H9 (cell line): ENCODE results near the gene ETV4. TPM values are rescaled to one million over a fixed set of nuclear protein-coding genes. Genes with fewer than 3 reads are reported as not detected.

Source experiments
- DNase-seq: peaks from one replicate; pipeline ENCODE4 v3.0.0-alpha.2; 2017
- H2AFZ ChIP-seq: one replicate; pipeline ENCODE4 v1.6.1; 2013; ENCODE audit warnings: mild to moderate bottlenecking, low read length, control low read depth, moderate library complexity
- H2AK5ac ChIP-seq: 2 replicates; pipeline ENCODE4 v1.6.1; 2013; ENCODE audit warnings: low read length, control low read depth, mixed read lengths; ENCODE audit not compliant: insufficient read length
- H2BK120ac ChIP-seq: one replicate; pipeline ENCODE4 v1.6.1; 2013; ENCODE audit warnings: low read depth, mild to moderate bottlenecking, low read length, control low read depth, inconsistent platforms; ENCODE audit not compliant: poor library complexity, severe bottlenecking
- H2BK12ac ChIP-seq: 2 replicates; pipeline ENCODE4 v1.6.1; 2013; ENCODE audit warnings: low read length, control low read depth, mixed read lengths, low read depth; ENCODE audit not compliant: insufficient read length
- H2BK15ac ChIP-seq: 2 replicates; pipeline ENCODE4 v1.6.1; 2013; ENCODE audit warnings: low read depth, low read length, control low read depth
- H2BK20ac ChIP-seq: one replicate; pipeline ENCODE4 v1.6.1; 2013; ENCODE audit warnings: low read depth, mild to moderate bottlenecking, low read length, control low read depth, inconsistent platforms; ENCODE audit not compliant: poor library complexity, severe bottlenecking
- H2BK5ac ChIP-seq: 2 replicates; pipeline ENCODE4 v1.6.1; 2013; ENCODE audit warnings: low read length, control low read depth, mixed read lengths; ENCODE audit not compliant: insufficient read length
- H3K14ac ChIP-seq: 2 replicates; pipeline ENCODE4 v1.6.1; 2013; ENCODE audit warnings: low read length, control low read depth; ENCODE audit not compliant: insufficient read depth
- H3K18ac ChIP-seq: 2 replicates; pipeline ENCODE4 v1.6.1; 2013; ENCODE audit warnings: low read depth, mild to moderate bottlenecking, mixed read lengths, low read length, control low read depth; ENCODE audit not compliant: insufficient read length
- H3K23ac ChIP-seq: 2 replicates; pipeline ENCODE4 v1.6.1; 2013; ENCODE audit warnings: low read length, control low read depth, mixed read lengths, low read depth; ENCODE audit not compliant: insufficient read length
- H3K23me2 ChIP-seq: 2 replicates; pipeline ENCODE4 v1.6.1; 2013; ENCODE audit warnings: low read depth, mild to moderate bottlenecking, mixed read lengths, low read length, control low read depth; ENCODE audit not compliant: insufficient read length, poor library complexity, severe bottlenecking
- H3K27ac ChIP-seq: 2 replicates; pipeline ENCODE4 v1.5.1; 2013; ENCODE audit warnings: low read length, control low read depth, mixed read lengths, low read depth; ENCODE audit not compliant: insufficient read length
- H3K27me3 ChIP-seq: 2 replicates; pipeline ENCODE4 v1.6.1; 2013; ENCODE audit warnings: low read length, control low read depth, inconsistent platforms; ENCODE audit not compliant: insufficient read depth
- H3K4ac ChIP-seq: 2 replicates; pipeline ENCODE4 v1.6.1; 2013; ENCODE audit warnings: low read depth, mild to moderate bottlenecking, control low read depth, inconsistent platforms, low read length, moderate library complexity
- H3K4me1 ChIP-seq: 2 replicates; pipeline ENCODE4 v1.6.1; 2013; ENCODE audit warnings: low read length, control low read depth, inconsistent platforms; ENCODE audit not compliant: insufficient read depth
- H3K4me2 ChIP-seq: 2 replicates; pipeline ENCODE4 v1.6.1; 2013; ENCODE audit warnings: low read length, control low read depth, mixed read lengths; ENCODE audit not compliant: insufficient read length, insufficient read depth
- H3K56ac ChIP-seq: 2 replicates; pipeline ENCODE4 v1.6.1; 2013; ENCODE audit warnings: low read depth, mild to moderate bottlenecking, mixed read lengths, low read length, control low read depth; ENCODE audit not compliant: insufficient read length
- H3K79me1 ChIP-seq: 2 replicates; pipeline ENCODE4 v1.6.1; 2013; ENCODE audit warnings: low read depth, mild to moderate bottlenecking, moderate library complexity, low read length, control low read depth, inconsistent platforms; ENCODE audit not compliant: insufficient read depth, poor library complexity, severe bottlenecking
- H3K79me2 ChIP-seq: 2 replicates; pipeline ENCODE4 v1.6.1; 2013; ENCODE audit warnings: low read length, control low read depth, inconsistent platforms; ENCODE audit not compliant: insufficient read depth
- H3K9ac ChIP-seq: 2 replicates; pipeline ENCODE4 v1.6.1; 2013; ENCODE audit warnings: low read length, control low read depth, mixed read lengths; ENCODE audit not compliant: insufficient read length; ENCODE audit errors: extremely low read depth
- H3K9me3 ChIP-seq: one replicate; pipeline ENCODE4 v1.6.1; 2013; ENCODE audit warnings: low read depth, low read length, inconsistent platforms; ENCODE audit not compliant: control insufficient read depth
- H3T11ph ChIP-seq: one replicate; pipeline ENCODE4 v1.6.1; 2013; ENCODE audit warnings: mild to moderate bottlenecking, low read length, control low read depth, inconsistent platforms
- H4K20me1 ChIP-seq: one replicate; pipeline ENCODE4 v1.6.1; 2013; ENCODE audit not compliant: control insufficient read depth, insufficient read length, insufficient read depth
- H4K5ac ChIP-seq: 2 replicates; pipeline ENCODE4 v1.6.1; 2013; ENCODE audit warnings: low read depth, mild to moderate bottlenecking, mixed read lengths, low read length, control low read depth; ENCODE audit not compliant: insufficient read length
- H4K8ac ChIP-seq: replicated peaks from 2 replicates; pipeline ENCODE4 v1.6.1; 2013; ENCODE audit warnings: low read length, control low read depth, mixed read lengths, low read depth; ENCODE audit not compliant: insufficient read length
- H4K91ac ChIP-seq: 2 replicates; pipeline ENCODE4 v1.6.1; 2013; ENCODE audit warnings: low read depth, mild to moderate bottlenecking, moderate library complexity, mixed read lengths, low read length, control low read depth; ENCODE audit not compliant: insufficient read length
- H3K27ac Mint-ChIP-seq, 3 experiments: 2 replicates in 2 of 3; 3 replicates in 1 of 3; pipeline ENCODE4 v1.8.0; 2020 to 2021; ENCODE audit warnings: mixed read lengths in 3 of 3, mild to moderate bottlenecking in 1 of 3, moderate library complexity in 1 of 3
- H3K27me3 Mint-ChIP-seq: 2 replicates; pipeline ENCODE4 v1.8.0; 2021; ENCODE audit warnings: low read depth, mild to moderate bottlenecking, moderate library complexity, mixed read lengths
- H3K36me3 Mint-ChIP-seq, 3 experiments: 2 replicates in 2 of 3; 3 replicates in 1 of 3; pipeline ENCODE4 v1.8.0; 2020 to 2021; ENCODE audit warnings: low read depth in 3 of 3, mixed read lengths in 3 of 3; ENCODE audit not compliant: insufficient read depth in 1 of 3
- H3K4me1 Mint-ChIP-seq, 2 experiments: 2 replicates each; pipeline ENCODE4 v1.8.0; 2020; ENCODE audit warnings: mixed read lengths in 2 of 2
- H3K4me3 Mint-ChIP-seq, 2 experiments: 2 replicates in 1 of 2; 3 replicates in 1 of 2; pipeline ENCODE4 v1.8.0; 2020 to 2021; ENCODE audit warnings: mild to moderate bottlenecking in 2 of 2, mixed read lengths in 2 of 2, moderate library complexity in 1 of 2
- H3K9me3 Mint-ChIP-seq, 2 experiments: 2 replicates in 1 of 2; 3 replicates in 1 of 2; pipeline ENCODE4 v1.8.0; 2020; ENCODE audit warnings: mild to moderate bottlenecking in 2 of 2, mixed read lengths in 2 of 2, moderate library complexity in 1 of 2
- CTCF ChIP-seq: fragments of 200-600 bp; sonication (generic); conservative IDR thresholded peaks from 3 replicates; pipeline ENCODE4 v1.8.0; 2021; ENCODE audit warnings: antibody characterized with exemption, mild to moderate bottlenecking
- WGBS: extraction: QIAGEN DNeasy Blood & Tissue Kit; methylation state at CpG from one replicate; pipeline ENCODE4 v1.1.7; 2013; ENCODE audit warnings: missing lambda C conversion rate, low lambda C conversion rate, mixed read lengths; ENCODE audit not compliant: insufficient read length; ENCODE audit errors: extremely low coverage; 5-methylcytosine and 5-hydroxymethylcytosine counted together
- total RNA-seq: library from RNA; stranded (reverse); gene quantifications from 2 replicates; pipeline ENCODE4 v1.2.1, GENCODE V29; 2021

The ETV4 gene
- total RNA-seq, 1 experiment from 2014 or later, result 74.4 TPM

GRCh38 chr17:43573579-43574321 lies 27.6 kb upstream of the ETV4 start:
- no CpG with 5 or more reads among the region's 7 CpGs for WGBS
- no peak for DNase-seq
- Histone ChIP-seq H3K4ac (no peak overlapping the region), H2BK120ac (no peak overlapping the region), H4K8ac (no peak overlapping the region), H3K79me2 (no peaks in the 10 kb centered on the region), H3K4me2 (no peak overlapping the region), H2BK5ac (no peak overlapping the region), H2BK15ac (no peak overlapping the region), H3K18ac (no peak overlapping the region), H2AFZ (no peak overlapping the region), H3K23ac (no peak overlapping the region), H3K79me1 (no peaks in the 10 kb centered on the region), H3K56ac (no peak overlapping the region), H3K27me3 (no peaks in the 10 kb centered on the region; the same call in 1 of the 2 replicates), H4K20me1 (no peaks in the 10 kb centered on the region), H4K5ac (no peak overlapping the region), H2AK5ac (no peak overlapping the region), H3K27ac (no peak overlapping the region), H3K9me3 (no peaks in the 10 kb centered on the region), H2BK20ac (no peak overlapping the region), H3K4me1 (no peaks in the 10 kb centered on the region), H2BK12ac (no peak overlapping the region), H3T11ph (no peak overlapping the region), H3K14ac (no peak overlapping the region), H3K9ac (no peak overlapping the region), H3K23me2 (peaks cover 3% of the 10 kb centered on the region), H4K91ac (no peak overlapping the region)
- Mint-ChIP-seq H3K27me3 (no peaks in the 10 kb centered on the region; the same call in none of the 2 replicates), H3K4me1 (peaks cover 26 to 29% of the 10 kb centered on the region in 2 experiments), H3K36me3 (peaks cover 0 to under 1% (median 0%) of the 10 kb centered on the region in 3 experiments; a peak in 1 of 7 replicates), H3K27ac (no peak overlapping the region), H3K4me3 (no peak overlapping the region), H3K9me3 (no peaks in the 10 kb centered on the region)
- no peak for TF ChIP-seq CTCF
